Effector memory CD4-positive, alpha-beta T cell (primary cell): Measurements from ENCODE around the gene LDLRAD4.

ENCODE experiments used
- DNase-seq, 3 donors: peaks; one replicate each; pipeline ENCODE4 v3.0.0-alpha.2; 2020
- H3K27ac ChIP-seq: 2 replicates; pipeline ENCODE4 v1.7.0; 2013; ENCODE audit warnings: mild to moderate bottlenecking, low read length, moderate library complexity; ENCODE audit not compliant: insufficient read depth, poor library complexity, severe bottlenecking
- H3K27me3 ChIP-seq: replicated peaks from 2 replicates; pipeline ENCODE4 v1.7.0; 2013; ENCODE audit warnings: mild to moderate bottlenecking, low read length; ENCODE audit not compliant: insufficient read depth, control insufficient read depth, poor library complexity, severe bottlenecking
- H3K36me3 ChIP-seq: 2 replicates; pipeline ENCODE4 v1.7.0; 2013; ENCODE audit warnings: mild to moderate bottlenecking, low read length, moderate library complexity; ENCODE audit not compliant: control insufficient read depth, insufficient read depth
- H3K4me1 ChIP-seq: 2 replicates; pipeline ENCODE4 v1.7.0; 2013; ENCODE audit warnings: low read length, mild to moderate bottlenecking; ENCODE audit not compliant: control insufficient read depth, insufficient read depth, poor library complexity, severe bottlenecking
- H3K4me3 ChIP-seq: 2 replicates; pipeline ENCODE4 v1.7.0; 2013; ENCODE audit warnings: low read length, low read depth, mild to moderate bottlenecking; ENCODE audit not compliant: insufficient read depth, poor library complexity, severe bottlenecking
- H3K9me3 ChIP-seq: 2 replicates; pipeline ENCODE4 v1.7.0; 2013; ENCODE audit warnings: mild to moderate bottlenecking, low read length, moderate library complexity; ENCODE audit not compliant: control insufficient read depth

Gene LDLRAD4

DNA sequence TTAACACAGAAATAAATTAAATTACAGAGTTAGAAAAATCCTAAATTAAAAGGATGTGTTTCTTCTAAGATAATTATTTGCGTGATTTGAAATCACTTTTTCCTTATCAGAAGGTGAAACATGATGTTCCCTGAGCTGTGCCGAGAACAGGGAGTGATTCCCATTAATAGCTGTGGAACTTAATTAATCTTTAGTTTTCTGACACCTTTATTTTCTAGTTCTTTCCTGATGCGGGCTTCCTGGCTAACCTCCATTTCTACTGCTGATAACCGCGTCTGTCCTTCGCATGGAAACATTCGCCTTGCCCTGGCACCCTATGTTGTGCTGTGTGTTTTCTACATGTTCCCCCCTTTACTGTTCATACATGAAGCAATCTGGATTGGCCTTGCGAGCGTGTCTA lies 334.9 kb downstream of the LDLRAD4 start:
- H3K4me3 ChIP-seq = no peak overlapping the region
- no peak overlapping the region for H3K27ac ChIP-seq
- no peaks in the 10 kb centered on the region for H3K9me3 ChIP-seq
- no peaks in the 10 kb centered on the region for H3K4me1 ChIP-seq
- H3K27me3 ChIP-seq = no peaks in the 10 kb centered on the region
- no peak for DNase-seq
- H3K36me3 ChIP-seq = no peaks in the 10 kb centered on the region

DNA sequence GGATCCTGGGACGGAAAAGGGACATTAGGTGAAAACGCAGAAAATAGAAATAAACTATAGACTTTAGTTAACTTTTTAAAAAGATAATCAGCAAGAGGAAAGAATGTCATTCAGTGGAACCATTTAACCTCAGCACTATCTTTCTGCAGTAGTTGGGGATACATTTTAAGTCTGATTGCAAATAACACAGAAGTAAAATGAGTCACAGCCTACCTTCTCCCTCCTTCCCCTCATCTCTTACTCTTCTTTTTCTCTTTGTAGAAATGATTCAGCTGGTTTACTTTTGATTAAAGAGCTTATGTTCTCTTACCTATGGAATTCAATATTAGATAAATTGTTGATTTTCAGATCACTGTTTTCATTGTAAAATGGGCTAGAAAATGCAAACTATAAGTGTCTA lies 336.6 kb downstream of the LDLRAD4 start:
- Histone ChIP-seq H3K4me3 (no peak overlapping the region), H3K4me1 (no peaks in the 10 kb centered on the region), H3K36me3 (no peaks in the 10 kb centered on the region), H3K27ac (no peak overlapping the region), H3K27me3 (no peaks in the 10 kb centered on the region), H3K9me3 (no peaks in the 10 kb centered on the region)
- DNase-seq = no peak

DNA sequence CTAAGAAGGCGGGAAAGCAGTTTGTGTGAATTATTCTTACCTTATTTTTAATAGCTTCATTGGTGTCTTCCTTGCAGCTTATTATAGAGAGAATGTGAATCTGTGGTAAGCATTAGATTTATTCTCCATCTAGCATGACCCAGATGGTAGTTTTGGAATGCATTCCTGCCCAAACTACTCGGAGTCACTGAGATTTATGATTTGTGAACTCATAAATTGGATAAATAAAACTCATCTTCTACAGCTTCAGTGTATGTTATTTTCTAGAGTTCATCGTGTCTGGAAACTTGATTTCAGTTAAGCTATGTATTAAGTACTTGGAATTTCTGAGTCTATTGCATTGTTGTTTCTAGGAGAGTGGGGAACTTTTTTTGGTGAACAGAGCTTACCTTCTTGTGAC lies 337.3 kb downstream of the LDLRAD4 start:
- Histone ChIP-seq H3K4me1 (no peaks in the 10 kb centered on the region), H3K27me3 (no peaks in the 10 kb centered on the region), H3K36me3 (no peaks in the 10 kb centered on the region), H3K4me3 (no peak overlapping the region), H3K9me3 (no peaks in the 10 kb centered on the region), H3K27ac (no peak overlapping the region)
- no peak for DNase-seq

DNA sequence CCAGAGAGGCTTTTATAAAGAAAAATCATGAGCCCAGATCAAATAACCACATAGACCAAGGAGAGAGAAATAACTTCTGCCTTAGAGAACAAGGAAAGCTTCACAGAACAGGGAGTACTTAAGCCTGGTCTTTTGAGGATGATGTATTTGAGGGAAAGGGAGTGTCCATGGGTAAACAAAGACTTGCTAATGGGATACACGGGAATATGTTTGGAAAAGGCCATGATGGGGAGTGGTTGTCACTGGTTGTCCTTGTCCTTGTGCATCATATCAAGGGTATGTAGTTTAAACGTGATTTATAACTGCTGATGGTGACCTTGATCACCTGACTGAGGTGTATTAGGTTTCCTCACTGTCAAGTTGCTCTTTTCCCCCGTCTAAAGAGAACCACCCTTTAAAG lies 337.9 kb downstream of the LDLRAD4 start:
- no peak for DNase-seq
- Histone ChIP-seq H3K4me3 (no peak overlapping the region), H3K27ac (no peak overlapping the region), H3K4me1 (no peaks in the 10 kb centered on the region), H3K27me3 (no peaks in the 10 kb centered on the region), H3K9me3 (no peaks in the 10 kb centered on the region), H3K36me3 (no peaks in the 10 kb centered on the region)

DNA sequence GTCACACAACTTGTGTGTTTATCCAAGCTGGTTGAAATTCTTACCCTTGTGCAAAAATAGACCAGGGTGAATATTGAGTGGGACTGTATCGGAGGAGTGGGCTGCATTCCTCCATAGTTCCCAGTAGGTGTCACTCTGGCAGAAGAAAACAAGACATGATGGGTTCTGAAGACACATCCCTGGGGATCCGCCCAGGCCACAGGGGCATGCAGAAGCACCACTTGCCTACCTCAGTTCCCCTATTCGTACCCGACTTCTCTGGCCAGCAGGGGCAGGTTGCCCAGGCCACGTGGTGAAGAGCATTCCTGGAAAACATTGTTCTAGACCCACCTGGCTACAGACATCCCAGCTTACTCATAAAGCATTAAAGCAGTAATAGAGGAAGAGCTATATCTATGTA lies 339.6 kb downstream of the LDLRAD4 start:
- no peaks in the 10 kb centered on the region for H3K4me1 ChIP-seq
- no peaks in the 10 kb centered on the region for H3K9me3 ChIP-seq
- no peaks in the 10 kb centered on the region for H3K27me3 ChIP-seq
- no peak overlapping the region for H3K4me3 ChIP-seq
- no peak for DNase-seq
- H3K36me3 ChIP-seq = no peaks in the 10 kb centered on the region
- no peak overlapping the region for H3K27ac ChIP-seq

DNA sequence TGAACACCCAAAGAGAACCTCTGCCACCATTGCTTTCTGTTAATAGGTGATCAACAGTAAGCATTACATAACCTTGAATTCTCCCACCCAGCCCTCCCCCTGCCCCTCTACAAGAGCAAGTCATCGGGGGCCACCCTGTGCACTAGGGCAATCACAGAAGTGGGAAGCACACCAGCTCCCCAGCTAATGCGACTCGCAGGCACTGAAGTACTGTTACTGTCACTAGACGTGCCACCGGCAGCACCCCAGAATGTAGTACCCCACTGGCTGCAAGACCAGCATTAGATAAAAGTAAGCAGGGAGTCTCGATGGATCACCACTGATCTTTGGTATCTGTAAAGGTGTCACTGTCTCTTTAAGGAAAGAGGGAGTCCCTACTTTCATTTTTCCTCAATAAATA lies 340.2 kb downstream of the LDLRAD4 start:
- Histone ChIP-seq H3K27ac (no peak overlapping the region), H3K36me3 (no peaks in the 10 kb centered on the region), H3K9me3 (no peaks in the 10 kb centered on the region), H3K4me1 (no peaks in the 10 kb centered on the region), H3K4me3 (no peak overlapping the region), H3K27me3 (no peaks in the 10 kb centered on the region)
- no peak for DNase-seq

DNA sequence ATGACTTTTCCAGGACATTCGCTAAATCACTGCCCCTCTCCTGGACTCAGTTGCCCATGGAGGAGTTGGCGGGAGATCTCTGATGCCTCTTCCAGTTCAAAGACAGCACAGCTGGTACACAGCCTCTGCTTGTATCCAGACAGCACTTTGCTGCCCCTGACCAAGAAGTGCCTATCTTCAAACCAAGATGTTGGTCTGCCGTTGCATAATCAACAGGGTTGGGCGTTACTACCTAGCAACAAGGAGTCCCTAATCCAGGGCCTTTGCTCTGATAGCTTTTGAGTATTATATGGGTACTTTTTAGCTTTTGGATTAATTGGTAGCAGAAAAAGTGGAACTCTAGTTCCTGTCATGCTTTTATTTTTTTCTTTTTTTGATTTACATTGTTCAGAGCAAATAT lies 341.2 kb downstream of the LDLRAD4 start:
- no peak for DNase-seq
- H3K27ac ChIP-seq = no peak overlapping the region
- no peaks in the 10 kb centered on the region for H3K36me3 ChIP-seq
- H3K27me3 ChIP-seq = no peaks in the 10 kb centered on the region
- H3K9me3 ChIP-seq = no peaks in the 10 kb centered on the region
- H3K4me1 ChIP-seq = no peaks in the 10 kb centered on the region
- no peak overlapping the region for H3K4me3 ChIP-seq

DNA sequence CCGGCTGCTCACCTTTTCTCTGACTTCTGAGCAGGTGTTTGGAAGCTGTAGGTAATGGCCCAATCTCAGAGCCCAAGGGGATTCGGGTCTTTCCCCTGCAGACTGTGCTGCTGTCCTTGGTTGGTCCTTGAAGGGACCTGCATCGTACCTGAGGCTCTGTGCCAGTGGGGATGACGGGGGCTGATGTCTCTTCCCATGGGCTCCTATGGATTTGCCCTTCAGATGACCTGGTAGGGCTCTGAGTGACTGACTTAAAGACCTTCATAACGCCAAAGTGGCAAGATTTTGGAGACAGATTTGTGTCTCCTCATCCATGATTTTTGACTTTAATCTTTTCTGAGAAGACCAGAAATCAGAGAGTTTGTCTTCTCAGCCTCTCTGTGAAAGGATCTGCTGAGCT lies 341.7 kb downstream of the LDLRAD4 start:
- H3K27ac ChIP-seq = no peak overlapping the region
- H3K4me1 ChIP-seq = no peaks in the 10 kb centered on the region

DNA sequence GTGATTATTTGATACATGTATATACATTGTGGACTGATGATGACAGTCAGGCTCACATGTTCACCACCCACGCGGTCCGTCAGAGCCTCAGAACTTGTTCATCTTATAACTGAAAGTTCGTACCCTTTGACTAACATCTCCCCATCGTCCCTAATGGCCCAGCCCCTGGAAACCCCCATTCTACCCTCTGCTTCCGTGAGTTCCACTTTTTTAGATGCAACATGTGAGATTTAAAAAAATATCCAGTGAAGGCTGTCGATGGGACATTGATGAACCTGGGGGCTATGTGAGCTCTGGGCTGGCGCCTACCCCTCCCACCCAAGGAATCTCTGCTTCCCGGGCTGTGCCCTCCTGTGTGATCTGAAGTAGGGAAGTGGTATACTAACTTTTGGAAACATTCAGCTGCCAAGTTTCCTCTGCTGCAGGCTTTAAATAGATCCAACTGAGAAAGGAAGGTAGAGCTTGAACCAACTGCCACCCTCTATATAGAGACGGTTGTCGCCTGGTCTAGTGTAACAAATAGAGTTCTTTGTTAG lies 344.0 kb downstream of the LDLRAD4 start:
- H3K27ac ChIP-seq = no peak overlapping the region
- H3K27me3 ChIP-seq = no peaks in the 10 kb centered on the region
- H3K4me3 ChIP-seq = no peak overlapping the region
- H3K9me3 ChIP-seq = no peaks in the 10 kb centered on the region
- DNase-seq = no peak
- no peaks in the 10 kb centered on the region for H3K4me1 ChIP-seq
- no peaks in the 10 kb centered on the region for H3K36me3 ChIP-seq

More for the DNA sequence above, 341.7 kb downstream of the LDLRAD4 start:
- Histone ChIP-seq H3K36me3 (no peaks in the 10 kb centered on the region), H3K4me3 (no peak overlapping the region), H3K27me3 (no peaks in the 10 kb centered on the region), H3K9me3 (no peaks in the 10 kb centered on the region)
- DNase-seq = no peak

DNA sequence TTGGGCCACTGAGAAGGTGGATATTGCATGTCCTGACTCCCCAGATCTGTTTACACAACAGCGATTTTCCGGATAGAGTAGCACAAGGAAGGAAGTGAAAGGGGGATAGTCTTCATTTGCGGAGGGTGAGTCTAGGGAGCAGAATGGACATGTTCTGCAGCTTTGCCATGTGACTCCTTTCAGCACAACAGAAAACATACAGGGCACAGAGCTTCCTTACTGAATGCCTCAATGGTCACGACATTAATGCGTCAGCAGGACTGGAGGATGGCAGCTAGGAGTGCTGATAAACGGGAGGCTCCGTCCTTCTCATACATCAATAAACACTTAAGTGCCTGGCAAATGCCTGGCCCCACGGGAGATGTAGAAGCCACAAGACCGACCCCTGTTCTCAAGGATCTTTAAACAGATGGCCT lies 344.8 kb downstream of the LDLRAD4 start:
- Histone ChIP-seq H3K9me3 (no peaks in the 10 kb centered on the region), H3K4me3 (no peak overlapping the region), H3K27ac (no peak overlapping the region), H3K4me1 (no peaks in the 10 kb centered on the region), H3K27me3 (no peaks in the 10 kb centered on the region), H3K36me3 (no peaks in the 10 kb centered on the region)
- DNase-seq = no peak

DNA sequence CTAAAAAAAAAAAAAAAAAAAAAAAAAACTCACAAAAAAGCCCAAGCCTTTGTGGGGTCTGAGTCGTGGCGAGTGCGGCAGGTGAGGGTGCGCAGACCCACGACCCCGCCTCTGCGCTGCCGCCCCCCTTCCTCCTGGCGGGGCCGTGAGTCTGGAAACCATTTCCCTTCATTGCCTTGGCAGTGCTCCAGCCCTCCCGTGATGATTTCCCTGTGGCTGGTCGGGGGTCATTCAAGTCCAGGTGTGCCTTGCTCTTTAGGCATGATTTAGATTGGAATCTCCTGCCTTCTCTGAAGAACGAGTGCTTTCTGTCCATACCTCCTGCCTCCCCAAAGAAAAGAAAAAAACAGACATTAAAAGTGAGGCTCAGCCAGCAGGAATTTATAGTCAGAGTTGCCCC lies 346.0 kb downstream of the LDLRAD4 start:
- DNase-seq = no peak
- Histone ChIP-seq H3K9me3 (no peaks in the 10 kb centered on the region), H3K4me3 (no peak overlapping the region), H3K36me3 (no peaks in the 10 kb centered on the region), H3K4me1 (no peaks in the 10 kb centered on the region), H3K27me3 (no peaks in the 10 kb centered on the region), H3K27ac (no peak overlapping the region)
